GM12878 (cell line): Measurements from ENCODE around the gene IFITM1. TPM values are rescaled to one million over a fixed set of nuclear protein-coding genes. Genes with fewer than 3 reads are reported as not detected.

Experiments
- ATAC-seq: fragments of 200-7000 bp; cut with Tn5 transposase; 3 replicates; pipeline ENCODE4 v1.9.1; 2020; ENCODE audit warnings: mild to moderate bottlenecking, moderate library complexity
- BruUV-seq: library from RNA; stranded (reverse); fragments of 400-500 nt; replicated peaks from 2 replicates; lab custom pipeline; 2021; lab: Mats Ljungman, UMichigan
- CTCF ChIA-PET: fragments of 300-600 bp; sonication (Branson Sonifier 250); formaldehyde crosslinking; extraction: SDS; loops from one replicate; lab custom pipeline; 2021; ENCODE audit warnings: inconsistent platforms; lab: Yijun Ruan, JAX
- POLR2A ChIA-PET: fragments of 350-600 bp; formaldehyde crosslinking; extraction: SDS; loops from one replicate; lab custom pipeline; 2021; ENCODE audit warnings: inconsistent platforms; lab: Charles Lee
- RAD21 ChIA-PET: fragments of 300-600 bp; sonication (Branson Sonifier 250); formaldehyde crosslinking; loops from one replicate; lab custom pipeline; 2023; ENCODE audit warnings: antibody characterized with exemption; ENCODE audit not compliant: unreplicated experiment; lab: Charles Lee
- SMC1A ChIA-PET: fragments of 300-600 bp; sonication (Branson Sonifier 250); formaldehyde crosslinking; loops from one replicate; lab custom pipeline; 2023; ENCODE audit not compliant: unreplicated experiment, uncharacterized antibody; lab: Charles Lee
- DNase-seq: peaks from one replicate; pipeline ENCODE4 v3.0.0-alpha.2; 2011; ENCODE audit warnings: low read depth, low spot score
- FAIRE-seq: peaks from 3 replicates; lab custom pipeline; 2011; peaks lifted over from hg19 to GRCh38; lab: Jason Lieb, UNC
- H2AFZ ChIP-seq: 2 replicates; pipeline ENCODE4 v1.6.0; 2011; ENCODE audit warnings: low read depth, low read length, control low read depth; ENCODE audit not compliant: control insufficient read depth
- H3K27ac ChIP-seq: 2 replicates; pipeline ENCODE4 v1.5.1; 2011; ENCODE audit warnings: control low read depth; ENCODE audit not compliant: control insufficient read depth, insufficient read depth
- H3K27me3 ChIP-seq, 2 experiments: replicated peaks in 1 of 2; 2 replicates each; pipeline versions ENCODE4 v1.6.0 to v1.6.1; 2011; ENCODE audit warnings: low read length in 1 of 2; ENCODE audit not compliant: control insufficient read depth in 2 of 2, insufficient read depth in 2 of 2
- H3K36me3 ChIP-seq, 2 experiments: 2 replicates each; pipeline ENCODE4 v1.5.1; 2011; ENCODE audit warnings: low read length in 1 of 2; ENCODE audit not compliant: control insufficient read depth in 2 of 2, insufficient read depth in 2 of 2
- H3K4me1 ChIP-seq: 2 replicates; pipeline ENCODE4 v1.6.1; 2011; ENCODE audit warnings: mild to moderate bottlenecking, low read length, moderate library complexity, mixed read lengths; ENCODE audit not compliant: control insufficient read depth, insufficient read depth
- H3K4me2 ChIP-seq: 2 replicates; pipeline ENCODE4 v1.6.0; 2011; ENCODE audit warnings: control low read depth; ENCODE audit not compliant: control insufficient read depth, insufficient read depth
- H3K4me3 ChIP-seq: fragments of 200-600 bp; sonication (generic); 2 replicates; pipeline ENCODE4 v1.5.1; 2016
- H3K79me2 ChIP-seq: 2 replicates; pipeline ENCODE4 v1.6.0; 2011; ENCODE audit warnings: low read length; ENCODE audit not compliant: control insufficient read depth, insufficient read depth
- H3K9ac ChIP-seq: 2 replicates; pipeline ENCODE4 v1.8.0; 2011; ENCODE audit warnings: low read length, control low read depth, mixed read lengths; ENCODE audit not compliant: control insufficient read depth, insufficient read depth
- H3K9me3 ChIP-seq: replicated peaks from 3 replicates; pipeline ENCODE4 v1.5.1; 2011; ENCODE audit warnings: mild to moderate bottlenecking, low read length; ENCODE audit not compliant: control insufficient read depth, insufficient read depth
- H4K20me1 ChIP-seq: 2 replicates; pipeline ENCODE4 v1.6.0; 2011; ENCODE audit not compliant: control insufficient read depth, insufficient read depth
- BACH1 ChIP-seq: fragments of 450-650 bp; IDR thresholded peaks from 2 replicates; pipeline ENCODE4 v1.6.1; 2017; ENCODE audit warnings: mild to moderate bottlenecking, borderline replicate concordance
- CHD2 ChIP-seq: IDR thresholded peaks from 2 replicates; pipeline ENCODE4 v1.6.1; 2011; ENCODE audit warnings: low read depth, low read length, improper control_type of control experiment, borderline replicate concordance
- CHD4 ChIP-seq: fragments of 200-600 bp; sonication (generic); IDR thresholded peaks from 2 replicates; pipeline ENCODE4 v1.6.1; 2016; ENCODE audit warnings: mild to moderate bottlenecking
- LARP7 ChIP-seq: fragments of 450-650 bp; IDR thresholded peaks from 2 replicates; pipeline ENCODE4 v1.6.1; 2017; ENCODE audit warnings: mild to moderate bottlenecking
- MYB ChIP-seq: fragments of 150-350 bp; IDR thresholded peaks from 2 replicates; pipeline ENCODE4 v1.6.1; 2014; ENCODE audit warnings: mild to moderate bottlenecking, low read depth, low read length, borderline replicate concordance
- NKRF ChIP-seq: fragments of 450-650 bp; conservative IDR thresholded peaks from 2 replicates; pipeline ENCODE4 v1.6.1; 2017; ENCODE audit warnings: mild to moderate bottlenecking, moderate library complexity
- POLR2A ChIP-seq: IDR thresholded peaks from 2 replicates; pipeline ENCODE4 v1.6.1; 2011; ENCODE audit warnings: low read depth, mild to moderate bottlenecking, low read length
- RAD21 ChIP-seq: IDR thresholded peaks from 2 replicates; pipeline ENCODE4 v1.6.1; 2011; ENCODE audit warnings: mild to moderate bottlenecking, low read depth, low read length, moderate library complexity; ENCODE audit not compliant: insufficient read depth
- RELA ChIP-seq: fragments of 450-650 bp; IDR thresholded peaks from 2 replicates; pipeline ENCODE4 v1.8.0; 2014; ENCODE audit warnings: borderline replicate concordance; ENCODE audit not compliant: partially characterized antibody
- SRF ChIP-seq, 2 experiments: IDR thresholded peaks; 2 replicates each; pipeline ENCODE4 v1.6.1; 2011; ENCODE audit warnings: low read depth in 2 of 2, low read length in 2 of 2, mild to moderate bottlenecking in 1 of 2, moderate library complexity in 1 of 2
- TCF3 ChIP-seq: IDR thresholded peaks from 2 replicates; pipeline ENCODE4 v1.6.1; 2012; ENCODE audit warnings: low read depth, mild to moderate bottlenecking, low read length, borderline replicate concordance; ENCODE audit not compliant: insufficient read depth
- YY1 ChIP-seq: IDR thresholded peaks from 2 replicates; pipeline ENCODE4 v1.6.1; 2011; ENCODE audit warnings: low read depth, mild to moderate bottlenecking, low read length
- ZBED1 ChIP-seq: IDR thresholded peaks from 2 replicates; pipeline ENCODE4 v1.6.1; 2016; ENCODE audit warnings: borderline replicate concordance
- WGBS: methylation state at CpG from one replicate; pipeline ENCODE4 v1.1.6; 2016; ENCODE audit warnings: low lambda C conversion rate; ENCODE audit not compliant: insufficient replicate concordance, insufficient coverage; ENCODE audit errors: missing lambda C conversion rate; 5-methylcytosine and 5-hydroxymethylcytosine counted together
- in situ Hi-C: fragments of 300-500 bp; cut with MboI; formaldehyde crosslinking; loops from 9 replicates; pipeline ENCODE4 v1.14.3; 2018; ENCODE audit warnings: mixed read lengths
- intact Hi-C: fragments of 100-400 bp; cut with micrococcal nuclease; formaldehyde crosslinking; loops from one replicate; pipeline ENCODE4 v1.14.2; 2022; ENCODE audit not compliant: unreplicated experiment
- polyA plus RNA-seq, 11 experiments: library from polyadenylated mRNA; depleted of rRNA in 4 of 11; unstranded in 6 of 11; stranded (reverse) in 5 of 11; fragments of >200 nt; fragmentation: Nextera tagmentation in 4 of 11; fragmentation: Illumina TruSeq in 1 of 11; extraction: Ambion mirVana in 4 of 11; extraction: Trizol in 1 of 11; gene quantifications; 1 replicate in 1 of 11; 2 replicates in 10 of 11; pipeline versions ENCODE4 v1.2.1 to v1.2.3, GENCODE V29; 2011 to 2016; ENCODE audit warnings: inconsistent platforms in 2 of 11, missing spikeins in 2 of 11, low read depth in 1 of 11
- total RNA-seq, 4 experiments: library from RNA; depleted of rRNA in 3 of 4; stranded (reverse); fragments of >200 nt in 3 of 4; fragmentation: Illumina TruSeq in 1 of 4; extraction: Trizol in 1 of 4; gene quantifications; 2 replicates each; pipeline versions ENCODE4 v1.2.1 to v1.2.3, GENCODE V29; 2013 to 2021
- TF ChIP-seq, protein P1 (sequence below): fragments of 450-650 bp; formaldehyde crosslinking; IDR thresholded peaks from 2 replicates; pipeline ENCODE4 v1.5.0; 2022; ENCODE audit warnings: mild to moderate bottlenecking, missing genetic modification characterization

Gene IFITM1
- total and polyA plus RNA-seq, 10 of the 15 experiments (the other 5 are each of a cell fraction or from before 2014, with no cell fraction given): 396 to 2,788 (median 607) TPM

- intact Hi-C loops: no loop called here
- H3K27ac ChIP-seq: no peak overlapping the region
- in situ Hi-C loops: no loop called here
- H3K36me3 ChIP-seq: no peaks in the 10 kb centered on the region
- no peak for TF ChIP-seq RAD21
- TF ChIP-seq RELA: no peak
- no peak for TF ChIP-seq POLR2A
- TF ChIP-seq CHD4: no peak
- TF ChIP-seq, protein P1, sequence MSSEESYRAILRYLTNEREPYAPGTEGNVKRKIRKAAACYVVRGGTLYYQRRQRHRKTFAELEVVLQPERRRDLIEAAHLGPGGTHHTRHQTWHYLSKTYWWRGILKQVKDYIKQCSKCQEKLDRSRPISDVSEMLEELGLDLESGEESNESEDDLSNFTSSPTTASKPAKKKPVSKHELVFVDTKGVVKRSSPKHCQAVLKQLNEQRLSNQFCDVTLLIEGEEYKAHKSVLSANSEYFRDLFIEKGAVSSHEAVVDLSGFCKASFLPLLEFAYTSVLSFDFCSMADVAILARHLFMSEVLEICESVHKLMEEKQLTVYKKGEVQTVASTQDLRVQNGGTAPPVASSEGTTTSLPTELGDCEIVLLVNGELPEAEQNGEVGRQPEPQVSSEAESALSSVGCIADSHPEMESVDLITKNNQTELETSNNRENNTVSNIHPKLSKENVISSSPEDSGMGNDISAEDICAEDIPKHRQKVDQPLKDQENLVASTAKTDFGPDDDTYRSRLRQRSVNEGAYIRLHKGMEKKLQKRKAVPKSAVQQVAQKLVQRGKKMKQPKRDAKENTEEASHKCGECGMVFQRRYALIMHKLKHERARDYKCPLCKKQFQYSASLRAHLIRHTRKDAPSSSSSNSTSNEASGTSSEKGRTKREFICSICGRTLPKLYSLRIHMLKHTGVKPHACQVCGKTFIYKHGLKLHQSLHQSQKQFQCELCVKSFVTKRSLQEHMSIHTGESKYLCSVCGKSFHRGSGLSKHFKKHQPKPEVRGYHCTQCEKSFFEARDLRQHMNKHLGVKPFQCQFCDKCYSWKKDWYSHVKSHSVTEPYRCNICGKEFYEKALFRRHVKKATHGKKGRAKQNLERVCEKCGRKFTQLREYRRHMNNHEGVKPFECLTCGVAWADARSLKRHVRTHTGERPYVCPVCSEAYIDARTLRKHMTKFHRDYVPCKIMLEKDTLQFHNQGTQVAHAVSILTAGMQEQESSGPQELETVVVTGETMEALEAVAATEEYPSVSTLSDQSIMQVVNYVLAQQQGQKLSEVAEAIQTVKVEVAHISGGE (CRISPR knock-in tag): no peak
- TF ChIP-seq SRF (IDR thresholded peaks at IDR 0.05; ENCODE audit: low read depth in 2 of 2, low read length in 2 of 2): no peak
- no peak for TF ChIP-seq YY1
- TF ChIP-seq CHD2: no peak
- no peak for TF ChIP-seq LARP7
- TF ChIP-seq BACH1: no peak
- TF ChIP-seq MYB: no peak
- no peak for TF ChIP-seq NKRF
- no peak for TF ChIP-seq ZBED1
- TF ChIP-seq TCF3: no peak
- peaks cover 15 to 20% of the 10 kb centered on the region in 2 experiments for H3K27me3 ChIP-seq
- 31% methylated on average over 4 of the region's 4 CpGs for WGBS
- H3K79me2 ChIP-seq: no peaks in the 10 kb centered on the region
- CTCF ChIA-PET: no interaction called here
- DNase-seq: no peak
- H3K4me1 ChIP-seq: no peaks in the 10 kb centered on the region; the same call in 1 of the 2 replicates
- H3K4me2 ChIP-seq: no peak overlapping the region
- ATAC-seq: no peak
- no peak overlapping the region for H3K4me3 ChIP-seq
- no peaks in the 10 kb centered on the region for H3K9me3 ChIP-seq
- BruUV-seq: no TSS peak
- no peak overlapping the region for H2AFZ ChIP-seq
- H3K9ac ChIP-seq: no peak overlapping the region
- POLR2A ChIA-PET: interaction anchor here (0.9 kb wide), 2 partner anchors 25 to 141 kb away, joined by 3 to 6 read pairs; no protein-coding TSS in a partner anchor
- FAIRE-seq: no peak
- RAD21 ChIA-PET: no interaction called here
- SMC1A ChIA-PET: interaction anchor here (0.8 kb wide), 1 partner anchor 45 kb away, joined by 3 read pairs; no protein-coding TSS in a partner anchor
- no peaks in the 10 kb centered on the region for H4K20me1 ChIP-seq
Measured at GRCh38 chr11:282171-282570, 31.7 kb upstream of the IFITM1 start.
